HG03521 (cell line): ENCODE results near the gene WDR45B.

ENCODE experiments used
- ATAC-seq: cut with Tn5 transposase; IDR thresholded peaks from one replicate; pipeline ENCODE4 v1.9.1; 2021; ENCODE audit warnings: mild to moderate bottlenecking, moderate library complexity; ENCODE audit not compliant: unreplicated experiment

WDR45B gene

DNA sequence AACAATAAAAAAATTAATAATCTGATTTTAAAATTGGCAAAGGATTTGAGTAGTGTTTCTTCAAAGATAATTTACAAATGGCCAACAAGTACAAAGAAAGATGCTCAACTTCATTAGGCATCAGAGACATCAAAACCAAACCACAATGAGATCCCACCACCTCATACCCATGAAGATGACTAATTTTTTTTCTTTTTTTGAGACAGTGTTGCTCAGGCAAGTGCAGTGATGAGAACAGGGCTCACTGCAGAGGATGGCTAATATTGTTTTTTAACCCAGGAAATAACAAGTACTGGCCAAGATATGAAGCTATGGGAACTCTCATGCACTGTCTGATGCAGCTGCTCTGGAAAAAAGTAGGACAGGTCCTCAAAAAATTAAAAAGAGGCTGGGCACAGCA is 14.9 kb downstream of the WDR45B start:
- no peak for ATAC-seq

DNA sequence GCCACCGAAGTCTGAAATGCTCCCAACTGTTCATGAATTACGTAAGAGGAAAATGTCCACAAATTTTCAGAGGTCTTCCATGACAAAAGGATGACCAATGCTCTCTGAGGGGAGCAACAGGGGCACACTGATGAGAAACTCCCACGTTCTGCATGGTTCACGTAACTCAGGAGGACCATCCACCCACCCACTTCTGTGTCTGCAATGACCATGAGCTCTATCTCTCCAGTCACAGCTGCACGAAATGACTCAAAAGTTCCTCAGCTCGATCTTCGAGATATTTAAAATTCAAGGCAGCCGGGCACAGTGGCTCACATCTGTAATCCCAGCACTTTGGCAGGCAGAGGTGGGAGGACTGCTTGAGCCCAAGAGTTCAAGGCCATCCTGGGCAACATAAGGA is 15.8 kb downstream of the WDR45B start:
- ATAC-seq, result no peak

DNA sequence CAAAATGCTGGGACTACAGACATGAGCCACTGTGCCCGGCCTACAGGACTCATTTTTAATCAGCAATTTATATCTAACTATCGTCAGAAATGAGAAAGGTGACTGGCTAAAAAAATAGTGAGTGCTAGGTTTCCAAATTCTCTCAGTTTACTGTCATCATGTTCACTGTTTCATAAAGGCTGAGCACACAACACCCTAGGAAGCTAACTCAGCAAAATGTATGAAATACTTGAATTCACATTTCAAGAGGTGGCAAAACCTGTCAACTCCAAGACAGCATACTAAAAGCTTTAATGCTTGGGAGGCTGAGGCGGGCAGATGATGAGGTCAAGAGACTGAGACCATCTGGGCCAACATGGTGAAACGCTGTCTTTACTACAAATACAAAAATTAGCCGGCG is 16.7 kb downstream of the WDR45B start:
- no peak for ATAC-seq

DNA sequence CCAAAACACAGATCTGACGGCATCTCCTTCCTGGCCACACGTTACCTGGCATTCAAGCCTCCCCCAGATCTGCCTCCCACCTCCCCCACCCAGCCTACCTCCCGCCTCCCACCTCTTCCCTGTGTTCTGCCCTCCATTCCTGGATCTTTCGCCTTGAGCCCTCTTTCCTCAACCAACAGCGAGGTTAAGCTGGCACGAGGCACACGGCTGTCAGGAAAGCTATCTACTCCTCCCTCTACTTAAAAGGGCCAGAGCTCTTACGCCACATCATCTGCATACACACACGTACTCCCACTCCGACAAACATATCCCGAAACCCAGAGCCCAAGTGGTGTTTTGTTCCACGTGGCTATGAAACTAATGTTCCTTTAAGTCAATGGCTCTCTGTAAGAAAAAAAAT is 18.0 kb downstream of the WDR45B start:
- ATAC-seq, result no peak

DNA sequence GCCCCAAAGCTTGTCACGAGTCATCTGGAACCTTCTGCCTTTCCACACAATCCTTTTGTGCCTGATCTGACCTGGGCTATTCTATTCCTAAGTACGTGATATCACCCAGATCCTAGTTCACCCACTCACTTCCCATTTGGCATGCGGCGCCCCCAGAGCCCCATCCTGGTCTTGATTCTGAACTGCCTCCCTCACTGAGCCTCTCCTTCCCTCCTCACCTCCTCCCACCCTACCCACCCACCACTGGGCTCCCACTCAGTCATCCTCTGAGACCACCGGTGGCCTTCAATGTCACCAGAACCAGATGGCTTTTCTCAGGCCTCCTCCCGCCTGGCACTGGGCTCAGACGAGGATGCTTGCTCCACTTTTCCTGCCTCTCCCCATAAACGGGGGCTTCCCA is 18.5 kb downstream of the WDR45B start:
- no peak for ATAC-seq

DNA sequence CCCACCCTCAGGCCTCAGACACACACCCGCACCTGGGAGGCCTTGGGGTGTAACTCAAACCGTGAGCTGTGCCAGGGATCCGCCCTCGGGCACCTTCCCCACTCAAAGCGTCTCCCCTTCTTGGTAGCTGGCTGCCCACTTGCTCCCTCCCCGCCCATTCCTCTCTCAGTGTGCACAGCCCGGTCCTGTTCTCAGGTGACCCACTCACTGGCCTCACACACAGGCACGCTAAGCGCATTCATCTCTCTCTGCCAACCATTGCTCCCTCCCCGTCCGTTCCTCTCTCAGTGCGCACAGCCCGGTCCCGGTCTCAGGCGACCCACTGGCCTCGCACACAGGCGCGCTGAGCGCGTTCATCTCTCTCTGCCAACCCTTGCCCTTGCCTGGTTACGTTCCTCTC is 20.8 kb downstream of the WDR45B start:
- no peak for ATAC-seq

DNA sequence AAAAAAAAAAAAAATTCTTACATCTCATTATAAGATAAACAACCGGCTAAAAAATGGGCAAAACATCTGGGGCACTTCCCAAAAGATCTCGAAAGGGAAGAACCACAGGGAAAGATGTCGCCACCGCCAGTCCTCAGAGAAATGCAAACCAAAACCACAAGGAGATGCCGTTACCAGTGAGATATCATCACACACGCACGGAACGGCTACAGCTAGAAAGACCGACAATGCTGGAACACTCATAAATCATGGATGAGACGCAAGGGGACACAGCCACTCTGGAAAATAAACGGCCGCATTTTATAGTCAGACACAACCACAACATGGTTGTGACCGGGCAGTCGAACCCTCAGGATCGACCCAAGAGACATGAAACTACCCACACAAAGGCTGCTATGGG is 24.5 kb downstream of the WDR45B start:
- no peak for ATAC-seq

DNA sequence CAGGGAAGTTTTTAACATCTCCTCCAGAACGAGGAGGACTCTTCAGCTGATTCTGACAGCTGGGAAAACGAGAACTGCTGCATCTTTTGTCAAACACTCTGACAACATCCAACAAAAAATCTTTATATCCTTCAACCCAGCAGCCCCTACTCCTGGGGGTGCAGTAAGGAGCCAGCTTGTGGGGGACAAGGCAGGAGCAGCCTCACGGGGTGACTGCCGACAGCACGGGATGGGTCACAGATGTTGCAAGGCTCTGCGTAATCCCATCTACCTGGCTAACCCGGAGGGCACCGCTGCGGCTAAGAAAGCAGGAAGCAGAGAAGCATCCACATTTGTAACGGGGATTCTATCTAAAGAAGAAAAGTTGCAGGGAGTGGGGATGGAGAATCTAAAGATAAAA is 28.6 kb downstream of the WDR45B start:
- ATAC-seq, result no peak

DNA sequence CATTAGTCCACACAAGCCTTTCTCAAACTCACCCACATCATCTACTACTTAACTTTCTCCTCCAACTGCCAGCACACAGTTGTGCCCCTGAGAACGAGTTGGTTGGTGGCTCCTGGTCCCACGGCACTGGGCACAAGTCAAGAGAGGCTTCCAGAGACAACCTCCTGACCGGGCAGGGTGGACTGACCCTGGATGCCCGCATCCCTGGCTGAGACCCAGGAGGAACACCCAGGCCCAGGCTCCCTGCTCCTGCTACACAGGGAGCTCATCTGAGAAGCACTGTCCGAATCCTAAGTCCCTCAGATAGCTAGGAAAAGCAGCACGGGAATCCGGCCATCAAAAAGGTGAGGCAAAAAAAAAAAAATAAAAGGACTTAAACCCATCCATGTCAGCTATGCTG is 29.0 kb downstream of the WDR45B start:
- ATAC-seq, result no peak

DNA sequence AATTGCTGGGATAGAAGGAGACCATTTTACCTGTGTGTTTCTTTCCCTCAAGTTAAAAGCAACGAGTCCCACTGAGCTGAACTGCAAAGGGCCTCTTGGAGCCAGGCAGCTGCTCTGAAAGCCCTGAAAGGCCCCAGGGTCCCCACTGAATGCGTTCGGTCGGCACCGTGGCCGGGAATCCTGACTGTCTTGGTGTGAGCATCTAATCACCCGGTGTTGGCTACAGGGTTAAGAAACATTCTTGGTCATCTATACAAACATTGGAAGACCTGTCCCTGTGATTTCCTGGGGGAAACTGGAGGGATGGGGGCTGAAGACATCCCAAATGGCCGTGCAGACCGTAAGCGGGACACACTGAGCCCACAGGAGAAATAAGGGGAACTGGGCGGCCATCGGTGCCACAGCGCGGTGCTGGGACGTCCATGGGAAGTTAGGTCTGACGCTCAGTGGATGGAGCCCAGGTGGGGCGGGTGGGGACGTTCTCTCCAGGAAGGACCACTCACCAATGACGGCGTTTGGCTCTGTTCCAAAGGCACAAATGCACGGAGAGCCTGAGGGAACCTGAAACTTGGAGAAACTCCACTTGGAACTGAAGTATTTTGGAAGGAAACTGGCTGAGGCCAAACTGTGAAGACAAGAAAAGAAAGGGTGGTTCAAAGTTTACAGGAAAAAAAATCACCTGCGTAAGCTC is 32.1 kb downstream of the WDR45B start:
- ATAC-seq, result no peak

DNA sequence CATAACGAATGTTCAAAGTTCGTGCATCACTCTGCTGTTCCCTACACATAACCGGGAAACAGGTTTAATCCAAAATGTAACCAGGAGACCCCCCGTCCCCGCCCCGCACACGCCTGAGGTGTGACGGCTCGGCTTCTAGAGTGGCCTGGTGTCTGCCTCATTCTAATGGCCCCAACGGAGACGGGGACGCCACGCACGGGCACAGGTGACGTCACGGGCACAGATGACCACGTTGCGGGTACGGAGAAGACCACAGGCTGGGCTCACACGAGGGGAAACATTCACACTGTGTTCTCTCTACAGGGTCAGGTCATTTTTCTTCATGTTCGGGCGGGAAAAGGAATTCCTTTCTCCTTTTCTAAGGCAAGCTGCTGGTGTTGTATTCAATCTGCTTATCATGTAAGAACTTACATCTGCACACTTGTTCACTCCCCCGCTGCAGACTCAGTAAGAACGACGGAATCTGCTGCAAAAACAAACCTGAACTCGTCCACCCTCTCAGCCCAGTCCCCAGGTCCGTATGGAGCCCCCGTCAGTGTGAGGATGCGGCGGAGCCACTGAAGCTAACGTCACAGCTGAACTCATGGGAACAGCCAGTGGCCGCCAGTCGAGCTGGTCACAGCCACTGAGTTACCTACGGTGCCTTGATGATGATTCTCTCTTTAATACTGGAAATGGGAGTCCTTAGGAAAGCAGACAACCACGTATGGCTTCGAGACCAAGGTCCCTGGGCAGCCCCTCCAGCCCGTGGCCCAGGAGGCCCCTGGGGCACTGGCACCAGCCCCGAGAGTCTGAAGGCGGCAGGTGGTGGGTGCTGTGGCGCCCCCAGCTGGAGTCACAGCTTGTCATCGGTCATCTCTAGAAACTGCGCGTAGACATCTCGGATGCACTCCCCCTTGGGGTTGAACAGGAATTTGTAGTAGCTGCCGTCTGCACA is 32.9 kb downstream of the WDR45B start:
- ATAC-seq, result no peak

DNA sequence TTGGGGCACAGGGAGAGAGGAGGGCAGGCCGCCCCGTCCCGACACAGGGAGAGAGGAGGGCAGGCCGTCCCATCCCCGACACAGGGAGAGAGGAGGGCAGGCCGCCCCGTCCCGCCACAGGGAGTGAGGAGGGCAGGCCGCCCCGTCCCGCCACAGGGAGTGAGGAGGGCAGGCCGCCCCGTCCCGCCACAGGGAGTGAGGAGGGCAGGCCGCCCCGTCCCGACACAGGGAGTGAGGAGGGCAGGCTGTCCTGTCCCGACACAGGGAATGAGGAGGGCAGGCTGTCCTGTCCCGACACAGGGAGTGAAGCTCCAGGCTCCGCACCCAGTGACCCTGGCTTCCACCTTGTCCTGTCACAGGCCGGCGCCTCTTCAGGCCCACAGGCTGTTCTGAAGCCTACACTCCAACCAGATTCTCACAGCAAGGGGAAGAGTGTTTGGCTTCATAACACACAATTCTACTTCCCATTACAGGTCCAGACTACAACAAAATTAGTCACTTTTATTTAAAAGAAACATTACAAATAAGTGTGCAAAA is 34.1 kb downstream of the WDR45B start:
- ATAC-seq, result no peak

DNA sequence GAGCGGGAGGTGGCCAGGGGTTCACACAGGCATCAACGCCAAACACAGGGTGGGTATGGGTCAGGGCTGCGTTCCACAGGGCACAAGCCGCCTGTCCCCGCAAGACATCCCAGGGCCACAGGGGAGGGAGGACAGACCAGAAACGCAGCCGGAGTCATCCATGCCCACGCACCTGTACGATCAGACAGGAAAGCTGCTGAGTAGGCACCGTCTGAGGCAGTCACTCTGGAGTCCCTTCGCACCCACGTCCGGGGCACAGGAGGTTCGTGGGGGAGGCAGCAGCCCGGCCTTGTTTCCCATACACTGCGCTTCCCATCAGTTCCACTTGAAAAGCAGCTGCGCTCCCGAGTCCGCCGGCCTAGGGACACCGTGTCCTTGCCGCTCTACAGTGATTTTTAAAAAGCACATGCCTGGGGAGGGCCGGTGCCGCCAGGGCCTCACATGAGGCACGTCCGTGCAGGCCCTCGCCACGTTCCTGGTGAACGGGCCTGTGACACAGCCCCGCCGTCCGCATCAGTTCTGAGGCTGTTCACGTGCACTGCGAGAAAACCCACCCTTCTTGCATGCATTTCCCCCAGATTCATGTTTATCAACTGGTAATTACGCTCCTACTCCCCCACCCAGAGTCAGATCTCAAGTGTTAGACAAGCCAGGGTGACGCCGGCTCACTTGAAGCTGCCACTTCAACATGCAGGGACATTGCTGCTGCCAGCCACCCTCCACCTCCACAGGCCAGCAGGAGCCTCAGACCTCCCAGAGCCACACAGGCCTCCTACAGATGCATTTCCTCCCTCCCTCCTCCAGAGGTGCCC is 34.8 kb downstream of the WDR45B start:
- ATAC-seq, result no peak

DNA sequence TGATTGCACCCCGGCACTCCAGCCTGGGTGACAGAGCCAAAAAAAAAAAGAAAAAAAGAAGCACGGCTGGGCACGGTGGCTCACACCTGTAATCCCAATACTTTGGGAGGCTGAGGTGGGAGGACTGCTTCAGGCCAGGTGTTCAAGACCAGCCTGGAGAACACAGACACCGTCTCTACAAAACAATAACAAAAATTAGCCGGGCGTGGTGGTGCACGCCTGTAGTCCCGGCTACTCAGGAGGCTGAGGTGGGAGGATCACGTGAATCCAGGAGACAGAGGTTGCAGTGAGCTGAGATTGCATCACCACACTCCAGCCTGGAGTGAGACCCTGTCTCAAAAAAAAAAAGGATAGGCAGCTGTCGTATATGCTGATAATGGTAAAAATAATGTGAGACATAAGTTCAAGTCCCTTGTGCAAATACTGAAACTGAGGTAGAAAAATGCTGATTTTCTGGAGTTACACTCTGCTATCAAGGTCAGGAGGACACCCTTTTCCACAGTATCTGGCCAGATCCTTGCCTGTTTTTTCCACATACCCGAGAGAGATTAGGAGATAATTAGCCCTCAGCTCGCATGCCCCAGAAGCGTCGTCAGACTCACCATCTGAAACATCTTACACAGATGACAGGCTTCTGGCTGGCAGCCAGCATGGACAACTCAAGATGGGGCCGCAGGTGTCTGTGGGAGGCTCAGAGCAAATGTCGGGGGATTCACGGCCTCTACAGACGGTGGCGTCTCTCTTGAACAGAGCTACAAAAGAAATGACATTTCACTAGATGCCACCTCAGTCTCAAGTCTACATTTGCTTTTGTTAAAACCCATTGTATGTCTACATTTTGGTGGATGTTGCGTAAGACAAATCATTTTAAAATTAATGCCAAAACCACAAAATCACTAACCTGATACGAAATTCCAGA is 36.8 kb downstream of the WDR45B start:
- no peak for ATAC-seq

DNA sequence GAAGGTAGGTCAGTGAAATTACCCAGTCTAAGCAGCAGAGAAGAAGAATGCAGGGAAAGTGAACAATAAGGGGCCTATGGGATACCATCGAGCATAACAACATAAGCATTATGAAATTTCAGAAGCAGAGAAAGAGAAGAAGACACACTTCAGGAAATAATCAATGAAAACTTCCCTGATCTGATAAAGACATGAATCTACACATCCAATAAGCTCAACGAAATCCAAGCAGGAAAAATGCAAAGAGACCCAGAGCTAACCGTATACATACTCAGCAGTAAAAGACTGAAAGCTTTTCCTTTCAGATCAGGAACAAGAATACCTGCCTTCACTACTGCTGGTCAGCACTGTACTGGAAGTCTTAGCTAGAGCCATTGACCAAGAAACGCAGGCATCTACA is 38.6 kb downstream of the WDR45B start:
- no peak for ATAC-seq

DNA sequence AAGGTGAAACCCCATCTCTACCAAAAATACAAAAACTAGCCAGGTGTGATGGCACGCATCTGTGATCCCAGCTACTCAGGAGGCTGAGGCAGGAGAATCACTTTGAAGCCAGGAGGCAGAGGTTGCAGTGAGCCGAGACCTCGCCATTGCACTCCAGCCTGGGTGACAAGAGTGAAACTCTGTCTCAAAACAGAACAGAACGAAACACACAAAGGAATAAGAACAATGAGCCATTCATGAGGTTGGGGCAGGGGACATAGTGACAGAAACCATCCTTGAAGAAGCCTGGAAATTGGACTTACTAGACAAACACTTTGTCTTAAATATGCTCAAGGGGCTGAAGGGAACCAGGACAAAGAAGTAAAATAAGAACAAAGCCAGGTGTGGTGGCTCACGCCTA is 39.4 kb downstream of the WDR45B start:
- ATAC-seq, result no peak

DNA sequence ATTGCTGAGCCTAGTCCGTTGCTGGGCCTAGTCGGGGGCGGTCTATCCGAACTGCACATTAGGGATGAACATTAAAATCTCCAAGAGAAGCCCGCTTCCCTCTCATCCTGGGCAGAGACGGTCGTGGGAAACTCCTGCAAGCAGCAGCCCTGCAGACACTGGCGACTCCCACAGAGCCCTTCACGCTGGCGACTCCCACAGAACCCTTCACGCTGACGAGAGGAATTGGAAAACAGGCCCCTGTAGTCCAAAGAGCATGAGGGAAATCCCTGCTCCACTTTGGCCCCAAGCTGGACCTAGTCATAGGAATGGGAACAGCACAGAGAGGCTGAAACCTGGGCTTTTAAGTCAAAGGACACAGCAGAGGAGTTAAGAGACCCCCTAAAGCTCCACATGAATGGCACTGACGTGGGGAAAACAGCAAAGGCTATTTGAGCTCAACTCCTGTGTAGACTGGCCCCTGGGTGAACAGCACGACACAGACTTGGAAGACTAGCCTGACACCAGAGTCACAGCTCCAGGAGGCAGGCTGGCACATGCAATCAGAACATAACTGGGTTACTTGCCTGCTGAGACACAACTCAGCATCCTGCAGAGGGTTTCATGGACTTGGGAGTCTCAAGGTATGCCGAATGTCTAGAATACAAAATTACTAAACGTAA is 42.2 kb downstream of the WDR45B start:
- ATAC-seq, result no peak

DNA sequence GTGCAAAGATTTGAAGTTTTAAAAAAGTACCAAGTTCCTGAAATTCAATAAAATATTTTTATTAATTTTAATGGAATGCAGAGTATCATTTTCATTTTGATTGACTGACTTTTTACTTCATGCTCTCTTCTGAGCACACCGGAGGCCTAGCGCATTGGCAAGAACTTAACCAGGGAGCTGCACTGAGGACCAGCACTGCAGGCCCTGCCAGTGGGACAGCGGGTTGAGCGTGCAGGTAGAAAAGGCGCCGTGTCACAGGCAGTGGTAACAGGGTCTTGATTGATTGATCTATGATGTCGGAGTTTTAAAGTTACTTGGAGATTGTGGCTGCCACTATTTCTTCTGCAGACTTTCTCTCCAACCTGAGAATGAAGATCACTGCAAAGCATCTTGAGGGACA is 43.7 kb downstream of the WDR45B start:
- no peak for ATAC-seq

DNA sequence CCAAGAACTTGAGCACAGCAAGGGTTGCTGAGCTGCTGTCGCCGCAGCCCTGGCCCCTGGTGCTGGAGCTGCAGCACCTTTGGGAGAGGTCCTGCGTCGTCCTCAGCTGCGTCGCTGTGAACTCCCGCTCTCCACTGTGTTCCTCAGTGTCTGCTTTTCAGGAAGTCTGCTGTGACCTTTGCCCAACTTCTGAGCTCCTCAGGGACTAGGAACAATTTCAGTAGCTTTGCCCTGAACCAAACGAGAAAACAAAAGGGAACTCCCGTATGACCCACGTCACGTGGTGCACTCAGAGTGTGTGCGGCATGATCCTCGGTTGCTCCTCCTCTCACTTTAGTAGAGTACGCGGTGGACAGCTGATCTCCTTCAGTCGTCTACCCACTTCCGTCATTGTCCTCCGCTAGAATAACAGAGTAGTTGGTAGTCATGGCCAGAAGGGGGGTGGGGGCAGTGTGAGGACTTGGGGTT is 44.2 kb downstream of the WDR45B start:
- ATAC-seq, result no peak
